ENCODE data around the gene HEMK1. TPM values are rescaled to one million over a fixed set of nuclear protein-coding genes. Genes with fewer than 3 reads are reported as not detected.

Gene HEMK1
- total and polyA plus RNA-seq, 2 experiments from 2014 or later: 23.3 to 37.4 TPM

- Histone ChIP-seq H3K9me3 (ENCODE audit: low read depth) (no peaks in the 10 kb centered on the region), H3K27ac (peak within 1 kb of the TSS; percentile 87), H3K36me3 (no peaks in the 10 kb centered on the region), H3K4me3 (peak within 1 kb of the TSS; percentile 81), H3K27me3 (no peaks in the 10 kb centered on the region), H3K4me1 (ENCODE audit: low read depth) (peaks cover 15% of the 10 kb centered on the region)
- DNase-seq (ENCODE audit: low read depth in 1 of 2, low spot score in 1 of 2): peak; percentile 27 to 48
- TF ChIP-seq, protein P1, sequence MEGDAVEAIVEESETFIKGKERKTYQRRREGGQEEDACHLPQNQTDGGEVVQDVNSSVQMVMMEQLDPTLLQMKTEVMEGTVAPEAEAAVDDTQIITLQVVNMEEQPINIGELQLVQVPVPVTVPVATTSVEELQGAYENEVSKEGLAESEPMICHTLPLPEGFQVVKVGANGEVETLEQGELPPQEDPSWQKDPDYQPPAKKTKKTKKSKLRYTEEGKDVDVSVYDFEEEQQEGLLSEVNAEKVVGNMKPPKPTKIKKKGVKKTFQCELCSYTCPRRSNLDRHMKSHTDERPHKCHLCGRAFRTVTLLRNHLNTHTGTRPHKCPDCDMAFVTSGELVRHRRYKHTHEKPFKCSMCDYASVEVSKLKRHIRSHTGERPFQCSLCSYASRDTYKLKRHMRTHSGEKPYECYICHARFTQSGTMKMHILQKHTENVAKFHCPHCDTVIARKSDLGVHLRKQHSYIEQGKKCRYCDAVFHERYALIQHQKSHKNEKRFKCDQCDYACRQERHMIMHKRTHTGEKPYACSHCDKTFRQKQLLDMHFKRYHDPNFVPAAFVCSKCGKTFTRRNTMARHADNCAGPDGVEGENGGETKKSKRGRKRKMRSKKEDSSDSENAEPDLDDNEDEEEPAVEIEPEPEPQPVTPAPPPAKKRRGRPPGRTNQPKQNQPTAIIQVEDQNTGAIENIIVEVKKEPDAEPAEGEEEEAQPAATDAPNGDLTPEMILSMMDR (IDR thresholded peaks at IDR 0.05; ENCODE audit: low read depth, low read length): no peak
Observed at GRCh38 chr3:50617096-50617791, 47.9 kb downstream of the HEMK1 start, which contains the start of gene MAPKAPK3. Gene MAPKAPK3 (plus strand): TSS chr3:50617151. CDS start chr3:50617566, 415 bp downstream.

GRCh38 chr3:50617911-50618481 is 48.7 kb downstream of the HEMK1 start:
- no peak for DNase-seq (ENCODE audit: low read depth in 1 of 2, low spot score in 1 of 2)
- H3K27ac ChIP-seq: no peak overlapping the region
- TF ChIP-seq, protein P1 (IDR thresholded peaks at IDR 0.05; ENCODE audit: low read depth, low read length): no peak
- H3K36me3 ChIP-seq: no peaks in the 10 kb centered on the region
- H3K9me3 ChIP-seq (ENCODE audit: low read depth): no peaks in the 10 kb centered on the region
- H3K4me3 ChIP-seq: peak overlapping the region; percentile 81
- no peaks in the 10 kb centered on the region for H3K27me3 ChIP-seq
- peaks cover 7% of the 10 kb centered on the region for H3K4me1 ChIP-seq (ENCODE audit: low read depth)

DNA sequence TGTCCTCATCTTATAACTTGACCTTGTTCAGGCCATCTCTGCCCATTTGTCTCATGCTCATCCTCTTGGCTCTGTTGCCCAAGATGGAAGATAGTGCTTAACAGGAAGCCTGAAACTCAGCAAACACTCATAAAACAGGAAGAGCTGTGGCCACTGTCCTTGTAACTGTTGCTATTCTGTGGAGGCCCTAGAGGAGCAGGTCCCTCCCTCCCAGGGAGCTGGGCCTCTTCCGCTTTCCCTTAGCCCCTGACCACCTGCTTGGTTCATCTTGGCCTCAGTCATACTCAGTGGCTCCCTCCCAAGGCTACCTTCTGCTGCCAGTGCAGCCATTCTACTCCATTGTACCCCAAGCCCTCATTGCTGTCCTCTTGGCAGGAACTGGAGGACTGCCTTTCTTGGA is 51.1 kb downstream of the HEMK1 start:
- H3K36me3 ChIP-seq: no peaks in the 10 kb centered on the region
- TF ChIP-seq, protein P1 (IDR thresholded peaks at IDR 0.05; ENCODE audit: low read depth, low read length): no peak

DNA sequence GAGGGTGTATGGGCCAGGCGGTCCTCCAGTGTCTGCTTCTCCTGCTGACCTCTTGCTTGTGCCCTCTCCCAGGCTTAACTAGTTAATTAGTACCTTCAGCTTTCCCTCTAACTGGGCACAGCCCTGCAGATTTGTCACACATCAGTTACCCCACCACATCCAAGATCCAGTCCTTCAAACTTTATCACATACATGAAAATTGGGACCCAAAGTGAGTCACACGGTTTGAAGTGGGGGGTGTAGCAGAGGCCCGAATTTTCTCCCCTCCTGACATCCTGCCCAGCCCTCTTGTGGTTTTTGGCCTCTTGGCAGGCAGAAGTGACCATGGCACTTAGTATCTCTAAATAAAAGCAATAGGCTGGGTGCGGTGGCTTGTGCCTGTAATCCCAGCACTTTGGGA is 51.5 kb downstream of the HEMK1 start:
- Histone ChIP-seq H3K4me1 (ENCODE audit: low read depth) (peaks cover 15% of the 10 kb centered on the region), H3K36me3 (no peaks in the 10 kb centered on the region), H3K27me3 (no peaks in the 10 kb centered on the region), H3K4me3 (no peak overlapping the region), H3K9me3 (ENCODE audit: low read depth) (no peaks in the 10 kb centered on the region), H3K27ac (no peak overlapping the region)
- no peak for DNase-seq (ENCODE audit: low read depth in 1 of 2, low spot score in 1 of 2)
- TF ChIP-seq, protein P1 (IDR thresholded peaks at IDR 0.05; ENCODE audit: low read depth, low read length): no peak

More for the DNA sequence above, 51.1 kb downstream of the HEMK1 start:
- H3K9me3 ChIP-seq (ENCODE audit: low read depth): no peaks in the 10 kb centered on the region
- H3K4me3 ChIP-seq: no peak overlapping the region
- no peak for DNase-seq (ENCODE audit: low read depth in 1 of 2, low spot score in 1 of 2)
- H3K4me1 ChIP-seq (ENCODE audit: low read depth): peaks cover 11% of the 10 kb centered on the region
- no peak overlapping the region for H3K27ac ChIP-seq
- no peaks in the 10 kb centered on the region for H3K27me3 ChIP-seq

DNA sequence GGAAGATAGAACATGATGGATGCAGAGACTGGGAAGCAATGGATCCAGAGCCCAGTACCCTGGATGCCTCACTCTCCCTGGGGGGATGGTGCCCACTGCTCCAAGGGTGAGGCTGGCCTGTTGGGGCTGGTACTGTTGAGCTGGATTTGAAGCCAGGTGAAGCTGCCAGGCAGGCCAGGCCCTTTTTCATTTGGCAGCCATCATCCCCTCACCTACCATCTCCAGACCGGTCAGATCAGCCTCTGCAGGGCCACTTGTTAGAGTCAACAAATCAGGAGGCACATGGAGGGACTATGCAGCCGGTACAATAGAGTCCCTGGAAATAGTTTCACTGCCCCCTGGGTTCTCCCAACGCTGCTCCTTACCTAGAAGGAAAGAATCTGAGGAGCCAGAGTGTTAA is 53.6 kb downstream of the HEMK1 start:
- H3K36me3 ChIP-seq: no peaks in the 10 kb centered on the region
- TF ChIP-seq, protein P1 (IDR thresholded peaks at IDR 0.05; ENCODE audit: low read depth, low read length): no peak
- DNase-seq (ENCODE audit: low read depth in 1 of 2, low spot score in 1 of 2): no peak
- no peak overlapping the region for H3K27ac ChIP-seq
- no peaks in the 10 kb centered on the region for H3K27me3 ChIP-seq
- no peaks in the 10 kb centered on the region for H3K9me3 ChIP-seq (ENCODE audit: low read depth)
- no peak overlapping the region for H3K4me3 ChIP-seq
- peaks cover 17% of the 10 kb centered on the region for H3K4me1 ChIP-seq (ENCODE audit: low read depth)
